Measurements from ENCODE around the gene DYDC1.
"Not testable (repeated sequence)": the region's sequence is repeated elsewhere in the genome, so short reads cannot be mapped to it uniquely, and the experiment has no call there.

DYDC1 gene

GRCh38 chr10:80333983-80334382 lies 22.6 kb downstream of the DYDC1 start:
- DNase-seq (ENCODE audit: low spot score) = no peak

GRCh38 chr10:80324891-80325364 lies 31.6 kb downstream of the DYDC1 start:
- no peak for DNase-seq (ENCODE audit: low spot score)

GRCh38 chr10:80324086-80324485 lies 32.5 kb downstream of the DYDC1 start:
- DNase-seq (ENCODE audit: low spot score) = peak; percentile 51

GRCh38 chr10:80323311-80323710 lies 33.2 kb downstream of the DYDC1 start:
- no peak for DNase-seq (ENCODE audit: low spot score)

- no peak for DNase-seq (ENCODE audit: low spot score)
Observed at GRCh38 chr10:80322711-80323110, 33.8 kb downstream of the DYDC1 start.

- no peak for DNase-seq (ENCODE audit: low spot score)
Observed at GRCh38 chr10:80322158-80322557, 34.4 kb downstream of the DYDC1 start.

GRCh38 chr10:80321183-80321582 lies 35.4 kb downstream of the DYDC1 start:
- DNase-seq (ENCODE audit: low spot score) = no peak

- DNase-seq (ENCODE audit: low spot score) = no peak
Observed at GRCh38 chr10:80320377-80320776, 36.2 kb downstream of the DYDC1 start.

- no peak for DNase-seq (ENCODE audit: low spot score)
Observed at GRCh38 chr10:80319725-80320290, 36.7 kb downstream of the DYDC1 start.

- DNase-seq (ENCODE audit: low spot score) = no peak
Observed at GRCh38 chr10:80319318-80319717, 37.2 kb downstream of the DYDC1 start.

- DNase-seq (ENCODE audit: low spot score) = no peak
Observed at GRCh38 chr10:80318742-80319141, 37.8 kb downstream of the DYDC1 start.

- DNase-seq (ENCODE audit: low spot score) = no peak
Observed at GRCh38 chr10:80315391-80315790, 41.2 kb downstream of the DYDC1 start.

GRCh38 chr10:80313523-80313922 lies 43.0 kb downstream of the DYDC1 start:
- DNase-seq (ENCODE audit: low spot score) = no peak

- not testable (repeated sequence) for DNase-seq (ENCODE audit: low spot score)
Observed at GRCh38 chr10:80305989-80306388, 50.6 kb downstream of the DYDC1 start.

- DNase-seq (ENCODE audit: low spot score) = no peak
Observed at GRCh38 chr10:80296942-80297341, 59.6 kb downstream of the DYDC1 start.

- DNase-seq (ENCODE audit: low spot score) = no peak
Observed at GRCh38 chr10:80292607-80293239, 63.8 kb downstream of the DYDC1 start.

GRCh38 chr10:80290474-80291220 lies 65.9 kb downstream of the DYDC1 start:
- DNase-seq (ENCODE audit: low spot score) = no peak

- DNase-seq (ENCODE audit: low spot score) = no peak
Observed at GRCh38 chr10:80289451-80290287, 66.9 kb downstream of the DYDC1 start, which contains the start of gene MAT1A. TSS of gene MAT1A (minus strand) at chr10:80289658. CDS start at chr10:80289423, 235 bp downstream.

- no peak for DNase-seq (ENCODE audit: low spot score)
Observed at GRCh38 chr10:80288849-80289248, 67.7 kb downstream of the DYDC1 start.
